GM21381 (cell line): ENCODE measurements around the gene CCDC12.

Source experiments
- ATAC-seq: cut with Tn5 transposase; IDR thresholded peaks from one replicate; pipeline ENCODE4 v1.9.1; 2021; ENCODE audit warnings: mild to moderate bottlenecking, moderate library complexity; ENCODE audit not compliant: unreplicated experiment

Gene CCDC12

GRCh38 chr3:46976326-46977190 lies at the start of gene CCDC12:
Gene CCDC12, minus strand, starts transcription at chr3:46976745. Its CDS starts 13 bp downstream, at chr3:46976732.
- ATAC-seq = peak; percentile 59

- no peak for ATAC-seq
Measured at GRCh38 chr3:47024932-47025331, 48.4 kb upstream of the CCDC12 start.

- ATAC-seq = no peak
Measured at GRCh38 chr3:47022641-47023071, 46.1 kb upstream of the CCDC12 start.

GRCh38 chr3:47020311-47020710 lies 43.8 kb upstream of the CCDC12 start:
- no peak for ATAC-seq

GRCh38 chr3:47019201-47019600 lies 42.7 kb upstream of the CCDC12 start:
- ATAC-seq = no peak

- ATAC-seq = no peak
Measured at GRCh38 chr3:47018269-47018611, 41.7 kb upstream of the CCDC12 start.

GRCh38 chr3:47017504-47018268 lies 41.1 kb upstream of the CCDC12 start:
- no peak for ATAC-seq

GRCh38 chr3:47016934-47017435 lies 40.4 kb upstream of the CCDC12 start:
- no peak for ATAC-seq

GRCh38 chr3:47016086-47016933 lies 39.8 kb upstream of the CCDC12 start:
- no peak for ATAC-seq

- no peak for ATAC-seq
Measured at GRCh38 chr3:47015151-47015550, 38.6 kb upstream of the CCDC12 start.

- no peak for ATAC-seq
Measured at GRCh38 chr3:47014036-47014435, 37.5 kb upstream of the CCDC12 start.

GRCh38 chr3:47013231-47013630 lies 36.7 kb upstream of the CCDC12 start:
- no peak for ATAC-seq

- no peak for ATAC-seq
Measured at GRCh38 chr3:47012342-47013230, 36.0 kb upstream of the CCDC12 start.

GRCh38 chr3:47011371-47011770 lies 34.8 kb upstream of the CCDC12 start:
- ATAC-seq = no peak

GRCh38 chr3:47010910-47011309 lies 34.4 kb upstream of the CCDC12 start:
- ATAC-seq = no peak

- ATAC-seq = no peak
Measured at GRCh38 chr3:47010111-47010712, 33.7 kb upstream of the CCDC12 start.

- ATAC-seq = peak; percentile 78
Measured at GRCh38 chr3:47009225-47010110, 32.9 kb upstream of the CCDC12 start.

- ATAC-seq = no peak
Measured at GRCh38 chr3:47008851-47009224, 32.3 kb upstream of the CCDC12 start.
